Stimulated activated naive B cell treated with anti-CD40 and anti-IgM and Interleukin-4, amounts not matched to agents 10 μg/mL and 1 μg/mL and 100 μg/mL, for 72 hours (primary cell): ENCODE measurements around the gene FMN1.
A peak's percentile ranks its signal among the peaks of the same experiment; 100 is the strongest.

Experiments used
- ATAC-seq, 2 donors: fragments of 150-1000 bp; cut with Tn5 transposase; replicated peaks; 2 replicates each; pipeline ENCODE4 v1.10.0; 2021; ENCODE audit warnings: moderate library complexity in 1 of 2
- DNase-seq: peaks from one replicate; pipeline ENCODE4 v3.0.0; 2021
- H3K27ac Mint-ChIP-seq: one replicate; pipeline ENCODE4 v1.8.0; 2022; ENCODE audit warnings: mild to moderate bottlenecking, mixed read lengths
- H3K27me3 Mint-ChIP-seq, 2 donors: one replicate each; pipeline ENCODE4 v1.8.0; 2022; ENCODE audit warnings: mixed read lengths in 2 of 2
- H3K36me3 Mint-ChIP-seq, 2 donors: one replicate each; pipeline ENCODE4 v1.8.0; 2022; ENCODE audit warnings: mixed read lengths in 2 of 2, mild to moderate bottlenecking in 1 of 2
- H3K4me1 Mint-ChIP-seq, 2 donors: one replicate each; pipeline ENCODE4 v1.8.0; 2022; ENCODE audit warnings: mixed read lengths in 2 of 2, mild to moderate bottlenecking in 1 of 2
- H3K4me3 Mint-ChIP-seq, 2 donors: one replicate each; pipeline ENCODE4 v1.8.0; 2022; ENCODE audit warnings: mild to moderate bottlenecking in 2 of 2, mixed read lengths in 2 of 2, moderate library complexity in 1 of 2
- H3K9me3 Mint-ChIP-seq, 2 donors: one replicate each; pipeline ENCODE4 v1.8.0; 2022; ENCODE audit warnings: mixed read lengths in 2 of 2, mild to moderate bottlenecking in 1 of 2

FMN1 gene

GRCh38 chr15:32787949-32788348, 406.6 kb downstream of the FMN1 start:
- peaks cover 6 to 10% of the 10 kb centered on the region in 2 donors for H3K27me3 Mint-ChIP-seq
- no peak overlapping the region for H3K27ac Mint-ChIP-seq
- ATAC-seq (no peak), DNase-seq (no peak)
- H3K4me1 Mint-ChIP-seq: no peaks in the 10 kb centered on the region
- no peak overlapping the region for H3K4me3 Mint-ChIP-seq
- no peaks in the 10 kb centered on the region for H3K36me3 Mint-ChIP-seq
- H3K9me3 Mint-ChIP-seq: no peaks in the 10 kb centered on the region

- H3K4me1 Mint-ChIP-seq: no peaks in the 10 kb centered on the region
- no peak overlapping the region for H3K27ac Mint-ChIP-seq
- DNase-seq (no peak), ATAC-seq (no peak)
- peaks cover 11 to 13% of the 10 kb centered on the region in 2 donors for H3K27me3 Mint-ChIP-seq
- H3K4me3 Mint-ChIP-seq: no peak overlapping the region
- H3K36me3 Mint-ChIP-seq: no peaks in the 10 kb centered on the region
- no peaks in the 10 kb centered on the region for H3K9me3 Mint-ChIP-seq
Measured at GRCh38 chr15:32786906-32787305, 407.6 kb downstream of the FMN1 start.

- Mint-ChIP-seq H3K27me3 (peaks cover 10 to 11% of the 10 kb centered on the region in 2 donors), H3K4me3 (no peak overlapping the region), H3K9me3 (no peaks in the 10 kb centered on the region), H3K4me1 (no peaks in the 10 kb centered on the region), H3K27ac (no peak overlapping the region), H3K36me3 (no peaks in the 10 kb centered on the region)
- ATAC-seq: no peak
- no peak for DNase-seq
Measured at GRCh38 chr15:32784581-32784980, 409.9 kb downstream of the FMN1 start.

DNA sequence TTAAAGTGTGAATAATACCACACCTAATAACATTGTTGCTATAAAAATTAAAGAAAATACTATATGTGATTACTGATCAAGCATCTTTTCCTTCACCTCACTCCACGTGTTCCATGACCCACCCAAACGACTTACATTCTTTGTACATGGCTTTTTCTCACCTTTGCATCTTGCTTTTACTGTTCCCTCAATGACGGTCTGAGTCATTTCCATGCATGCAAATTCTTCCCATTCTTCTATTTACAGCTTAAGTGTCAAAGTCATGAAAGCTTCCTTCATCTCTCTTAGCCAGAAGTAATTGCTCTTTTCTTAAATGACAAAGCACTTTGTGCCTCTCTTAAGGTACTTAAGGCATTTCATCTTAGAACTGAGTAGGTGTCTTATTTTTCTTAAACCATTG, 412.7 kb downstream of the FMN1 start:
- peaks cover 0 to 2% of the 10 kb centered on the region in 2 donors for H3K9me3 Mint-ChIP-seq
- ATAC-seq: no peak
- no peaks in the 10 kb centered on the region for H3K4me1 Mint-ChIP-seq
- H3K27me3 Mint-ChIP-seq: peaks cover 10 to 11% of the 10 kb centered on the region in 2 donors
- H3K27ac Mint-ChIP-seq: no peak overlapping the region
- H3K36me3 Mint-ChIP-seq: no peaks in the 10 kb centered on the region
- no peak overlapping the region for H3K4me3 Mint-ChIP-seq
- DNase-seq: no peak

DNA sequence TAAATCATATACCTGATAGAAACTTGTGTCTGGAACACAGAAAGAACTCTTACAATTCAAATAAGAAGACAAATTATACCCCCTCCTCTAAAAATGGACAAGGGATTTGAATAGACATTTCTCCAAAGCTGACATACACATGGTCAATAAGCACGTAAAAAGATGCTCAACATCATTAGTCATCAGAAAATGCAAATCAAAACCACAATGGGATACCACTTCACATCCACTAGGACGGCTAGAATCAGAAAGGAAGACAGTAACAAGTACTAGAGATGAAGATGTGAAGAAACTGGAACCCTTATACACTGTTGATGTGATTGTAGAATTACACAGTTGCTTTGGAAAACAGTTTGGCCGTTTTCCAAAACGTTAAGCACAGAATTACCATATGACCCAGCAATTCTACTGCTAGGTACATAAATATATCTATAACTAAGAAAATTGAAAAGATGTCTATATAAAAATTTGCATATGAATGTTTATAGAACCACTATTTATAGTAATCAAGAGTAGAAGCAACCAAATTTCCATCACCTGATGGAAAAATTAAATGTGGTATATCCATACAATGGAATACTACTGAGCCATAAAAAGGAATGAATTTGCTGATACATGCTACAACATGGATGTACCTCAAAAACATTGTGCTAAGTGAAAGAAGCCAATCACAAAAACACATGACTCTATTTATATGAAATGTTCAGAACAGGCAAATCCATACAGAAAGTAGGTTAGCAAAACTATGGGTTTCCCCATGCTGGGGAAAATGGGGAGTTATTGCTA, 415.9 kb downstream of the FMN1 start:
- no peaks in the 10 kb centered on the region for H3K4me1 Mint-ChIP-seq
- H3K27me3 Mint-ChIP-seq: peaks cover 27 to 34% of the 10 kb centered on the region in 2 donors
- DNase-seq (no peak), ATAC-seq (no peak)
- H3K4me3 Mint-ChIP-seq: no peak overlapping the region
- H3K27ac Mint-ChIP-seq: no peak overlapping the region
- no peaks in the 10 kb centered on the region for H3K36me3 Mint-ChIP-seq
- H3K9me3 Mint-ChIP-seq: peaks cover 0 to 2% of the 10 kb centered on the region in 2 donors

- peaks cover 0 to 2% of the 10 kb centered on the region in 2 donors for H3K9me3 Mint-ChIP-seq
- DNase-seq: no peak
- H3K27ac Mint-ChIP-seq: no peak overlapping the region
- no peaks in the 10 kb centered on the region for H3K36me3 Mint-ChIP-seq
- ATAC-seq: no peak
- H3K4me3 Mint-ChIP-seq: no peak overlapping the region
- H3K4me1 Mint-ChIP-seq: no peaks in the 10 kb centered on the region
- peaks cover 22 to 32% of the 10 kb centered on the region in 2 donors for H3K27me3 Mint-ChIP-seq
Measured at GRCh38 chr15:32775103-32775502, 419.4 kb downstream of the FMN1 start.

DNA sequence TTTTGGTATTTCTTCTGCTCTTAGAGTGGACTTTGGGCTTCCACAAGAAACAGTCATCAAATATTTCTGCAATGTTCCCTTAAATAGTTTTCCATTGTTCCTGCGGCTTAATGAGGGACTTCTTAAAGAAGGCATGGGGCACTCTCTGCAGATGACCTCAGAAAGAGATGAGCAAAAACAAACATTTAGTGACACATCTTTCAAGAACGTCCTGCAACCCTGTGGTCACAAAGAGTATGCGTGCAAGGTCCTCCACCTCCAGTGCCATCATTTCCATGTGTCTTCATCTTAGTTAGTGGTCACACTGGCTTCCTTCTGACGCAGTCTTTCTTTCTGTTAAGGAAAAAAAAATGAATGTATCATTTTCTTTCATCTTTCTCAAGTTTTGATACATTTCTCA, 420.5 kb downstream of the FMN1 start:
- H3K27ac Mint-ChIP-seq: no peak overlapping the region
- DNase-seq: no peak

GRCh38 chr15:32767236-32767635, 427.3 kb downstream of the FMN1 start:
- H3K9me3 Mint-ChIP-seq: no peaks in the 10 kb centered on the region
- ATAC-seq (no peak), DNase-seq (no peak)
- H3K36me3 Mint-ChIP-seq: no peaks in the 10 kb centered on the region
- no peak overlapping the region for H3K4me3 Mint-ChIP-seq
- H3K4me1 Mint-ChIP-seq: no peaks in the 10 kb centered on the region
- peaks cover 9 to 22% of the 10 kb centered on the region in 2 donors for H3K27me3 Mint-ChIP-seq
- no peak overlapping the region for H3K27ac Mint-ChIP-seq

More for the DNA sequence above, 420.5 kb downstream of the FMN1 start:
- ATAC-seq: no peak
- Mint-ChIP-seq H3K27me3 (peaks cover 22 to 32% of the 10 kb centered on the region in 2 donors), H3K4me1 (no peaks in the 10 kb centered on the region), H3K36me3 (no peaks in the 10 kb centered on the region), H3K4me3 (no peak overlapping the region), H3K9me3 (peaks cover 0 to 2% of the 10 kb centered on the region in 2 donors)

DNA sequence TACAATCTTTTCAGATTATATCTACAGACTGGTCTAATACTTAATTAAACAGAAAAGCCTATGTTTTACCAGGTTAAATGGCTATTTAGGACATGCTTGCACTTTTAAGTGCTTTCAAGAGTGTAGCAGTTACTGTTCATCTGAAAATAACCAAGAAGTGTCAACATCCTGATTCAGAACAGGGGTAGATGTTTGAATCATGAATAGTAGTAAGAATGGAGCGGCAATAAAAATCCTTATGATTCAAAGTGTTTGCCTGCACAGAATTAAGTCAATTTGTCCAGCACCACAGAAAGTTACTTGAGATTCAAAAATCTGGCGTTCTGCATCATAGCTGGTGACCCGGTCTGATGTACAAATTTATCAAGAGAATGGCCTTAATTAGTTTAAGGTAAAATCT, 428.4 kb downstream of the FMN1 start:
- peaks cover 15 to 29% of the 10 kb centered on the region in 2 donors for H3K27me3 Mint-ChIP-seq
- no peaks in the 10 kb centered on the region for H3K4me1 Mint-ChIP-seq
- H3K27ac Mint-ChIP-seq: no peak overlapping the region
- DNase-seq (no peak), ATAC-seq (no peak)
- no peaks in the 10 kb centered on the region for H3K9me3 Mint-ChIP-seq
- H3K36me3 Mint-ChIP-seq: no peaks in the 10 kb centered on the region
- H3K4me3 Mint-ChIP-seq: no peak overlapping the region

GRCh38 chr15:32765236-32765635, 429.3 kb downstream of the FMN1 start:
- DNase-seq (no peak), ATAC-seq (peak in 1 of 2 donors; percentile 34)
- Mint-ChIP-seq H3K27ac (no peak overlapping the region), H3K4me3 (no peak overlapping the region), H3K9me3 (no peaks in the 10 kb centered on the region), H3K36me3 (no peaks in the 10 kb centered on the region), H3K4me1 (no peaks in the 10 kb centered on the region), H3K27me3 (peaks cover 21 to 38% of the 10 kb centered on the region in 2 donors)

GRCh38 chr15:32763295-32763694, 431.2 kb downstream of the FMN1 start:
- Mint-ChIP-seq H3K27me3 (peaks cover 22 to 39% of the 10 kb centered on the region in 2 donors), H3K4me1 (no peaks in the 10 kb centered on the region), H3K27ac (no peak overlapping the region), H3K36me3 (no peaks in the 10 kb centered on the region), H3K9me3 (no peaks in the 10 kb centered on the region), H3K4me3 (no peak overlapping the region)
- ATAC-seq: peak; percentile 27 to 55
- no peak for DNase-seq

DNA sequence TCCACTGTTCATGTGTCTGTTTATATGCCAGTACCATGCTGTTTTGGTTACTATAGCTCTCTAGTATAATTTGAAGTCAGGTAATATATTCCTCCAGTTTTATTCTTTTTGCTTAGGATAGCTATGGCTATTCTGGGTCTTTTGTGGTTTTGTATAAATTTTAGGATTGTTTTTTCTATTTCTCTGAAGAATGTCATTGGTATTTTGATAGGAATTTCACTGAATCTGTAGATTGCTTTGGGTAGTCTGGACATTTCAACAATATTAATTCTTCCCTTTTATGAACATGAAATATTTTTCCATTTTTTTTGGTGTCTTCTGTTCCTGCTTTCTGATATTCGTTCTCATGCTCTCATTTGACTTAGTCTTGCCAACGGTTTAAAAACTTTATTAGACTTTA, 437.1 kb downstream of the FMN1 start:
- Mint-ChIP-seq H3K27me3 (peaks cover 39 to 50% of the 10 kb centered on the region in 2 donors), H3K27ac (no peak overlapping the region), H3K9me3 (peaks cover 0 to 5% of the 10 kb centered on the region in 2 donors), H3K4me3 (no peak overlapping the region), H3K4me1 (no peaks in the 10 kb centered on the region), H3K36me3 (no peaks in the 10 kb centered on the region)
- ATAC-seq (no peak), DNase-seq (no peak)

DNA sequence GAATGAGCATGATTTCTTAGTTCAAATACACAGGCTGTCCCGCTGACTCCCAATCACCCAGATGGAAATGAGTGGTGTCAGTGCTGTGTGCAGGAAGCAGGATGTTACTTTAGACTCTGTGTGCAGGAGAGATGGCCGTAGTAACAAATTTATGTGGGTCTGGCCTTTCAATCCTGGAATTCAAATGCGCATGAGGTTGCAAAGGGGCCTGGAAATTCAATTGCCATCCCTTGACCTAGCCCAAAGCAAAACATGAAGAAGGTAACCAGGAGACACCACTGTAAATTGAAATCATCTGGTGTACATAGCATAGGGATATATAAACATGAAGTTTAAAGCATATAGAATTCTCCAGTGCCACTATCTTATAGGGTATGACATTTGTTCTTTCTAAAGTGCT, 443.5 kb downstream of the FMN1 start:
- Mint-ChIP-seq H3K4me3 (no peak overlapping the region), H3K27ac (no peak overlapping the region), H3K4me1 (no peaks in the 10 kb centered on the region), H3K9me3 (peaks cover 0 to 3% of the 10 kb centered on the region in 2 donors), H3K27me3 (peaks cover 13 to 24% of the 10 kb centered on the region in 2 donors), H3K36me3 (no peaks in the 10 kb centered on the region)
- no peak for ATAC-seq
- no peak for DNase-seq

DNA sequence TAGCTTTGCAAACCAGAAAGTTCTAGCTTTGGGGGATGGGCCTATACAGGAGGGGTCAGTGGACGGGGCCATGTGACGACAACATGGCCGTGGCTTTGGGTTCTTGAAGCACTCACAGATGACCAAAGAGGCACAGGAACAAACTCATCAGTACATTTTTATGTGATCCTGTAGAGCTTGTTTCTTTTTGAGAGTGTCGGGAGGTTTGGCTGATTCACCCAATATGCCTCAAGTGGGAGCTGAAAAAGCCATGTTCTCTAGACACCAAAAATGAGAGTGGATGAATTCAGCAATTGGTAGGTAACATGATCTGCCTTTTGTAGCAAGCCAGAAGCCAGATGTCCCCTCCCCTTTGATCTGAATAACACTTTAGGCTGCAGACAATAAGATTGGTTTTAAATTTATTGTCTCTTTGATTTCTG, 446.6 kb downstream of the FMN1 start:
- no peak for ATAC-seq
- Mint-ChIP-seq H3K27me3 (peaks cover 13 to 24% of the 10 kb centered on the region in 2 donors), H3K4me1 (no peaks in the 10 kb centered on the region), H3K4me3 (no peak overlapping the region), H3K27ac (no peak overlapping the region), H3K36me3 (no peaks in the 10 kb centered on the region), H3K9me3 (peaks cover 0 to 1% of the 10 kb centered on the region in 2 donors)
- DNase-seq: no peak

GRCh38 chr15:32746116-32746857, 448.2 kb downstream of the FMN1 start:
- peaks cover 0 to 3% of the 10 kb centered on the region in 2 donors for H3K9me3 Mint-ChIP-seq
- ATAC-seq (no peak), DNase-seq (no peak)
- no peak overlapping the region for H3K4me3 Mint-ChIP-seq
- H3K4me1 Mint-ChIP-seq: no peaks in the 10 kb centered on the region
- H3K36me3 Mint-ChIP-seq: no peaks in the 10 kb centered on the region
- no peak overlapping the region for H3K27ac Mint-ChIP-seq
- peaks cover 23 to 24% of the 10 kb centered on the region in 2 donors for H3K27me3 Mint-ChIP-seq
